ENCODE results near the gene PTOV1. TPM values are rescaled to one million over a fixed set of nuclear protein-coding genes. Genes with fewer than 3 reads are reported as not detected.

PTOV1 gene
- total and polyA plus RNA-seq, 2 donors = 63.6 to 125 TPM

GRCh38 chr19:49806620-49806959 lies 44.4 kb upstream of the PTOV1 start:
- H3K27me3 ChIP-seq (ENCODE audit: control insufficient read depth in 2 of 2, insufficient read depth in 1 of 2, low read length in 1 of 2) = peaks cover 0 to 8% of the 10 kb centered on the region in 2 donors
- H3K4me3 ChIP-seq (ENCODE audit: low read length in 2 of 2) = no peak overlapping the region
- peaks cover 37 to 38% of the 10 kb centered on the region in 2 donors for H3K36me3 ChIP-seq (ENCODE audit: control insufficient read depth in 2 of 2, insufficient read depth in 2 of 2, low read length in 1 of 2)
- no peak overlapping the region for H3K27ac ChIP-seq (ENCODE audit: low read depth in 1 of 2, low read length in 1 of 2)
- no peak for DNase-seq (ENCODE audit: low read depth in 6 of 9, low spot score in 9 of 9)
- H3K9me3 ChIP-seq (ENCODE audit: control insufficient read depth in 2 of 2, insufficient read depth in 1 of 2, low read length in 1 of 2) = no peaks in the 10 kb centered on the region
- H3K4me1 ChIP-seq (ENCODE audit: control insufficient read depth in 2 of 2, insufficient read depth in 2 of 2, low read length in 2 of 2) = peaks cover 2 to 30% of the 10 kb centered on the region in 2 donors
- WGBS = 97% methylated on average over 8 of the region's 8 CpGs

- H3K27ac ChIP-seq (ENCODE audit: low read depth in 1 of 2, low read length in 1 of 2) = peak overlapping the region in 1 of 2 donors; percentile 10
- H3K36me3 ChIP-seq (ENCODE audit: control insufficient read depth in 2 of 2, insufficient read depth in 2 of 2, low read length in 1 of 2) = peaks cover 30 to 34% of the 10 kb centered on the region in 2 donors
- peaks cover 0 to 8% of the 10 kb centered on the region in 2 donors for H3K27me3 ChIP-seq (ENCODE audit: control insufficient read depth in 2 of 2, insufficient read depth in 1 of 2, low read length in 1 of 2)
- H3K4me3 ChIP-seq (ENCODE audit: low read length in 2 of 2) = no peak overlapping the region
- peaks cover 5 to 32% of the 10 kb centered on the region in 2 donors for H3K4me1 ChIP-seq (ENCODE audit: control insufficient read depth in 2 of 2, insufficient read depth in 2 of 2, low read length in 2 of 2)
- 61% methylated on average over 18 of the region's 18 CpGs for WGBS
- H3K9me3 ChIP-seq (ENCODE audit: control insufficient read depth in 2 of 2, insufficient read depth in 1 of 2, low read length in 1 of 2) = no peaks in the 10 kb centered on the region
- peak in 1 of 9 donors; percentile 43 for DNase-seq (ENCODE audit: low read depth in 6 of 9, low spot score in 9 of 9)
These were observed 43.7 kb upstream of the PTOV1 start for GRCh38 chr19:49807058-49807903.

- peaks cover 22 to 26% of the 10 kb centered on the region in 2 donors for H3K36me3 ChIP-seq (ENCODE audit: control insufficient read depth in 2 of 2, insufficient read depth in 2 of 2, low read length in 1 of 2)
- no peaks in the 10 kb centered on the region for H3K9me3 ChIP-seq (ENCODE audit: control insufficient read depth in 2 of 2, insufficient read depth in 1 of 2, low read length in 1 of 2)
- H3K4me3 ChIP-seq (ENCODE audit: low read length in 2 of 2) = no peak overlapping the region
- peaks cover 0 to 8% of the 10 kb centered on the region in 2 donors for H3K27me3 ChIP-seq (ENCODE audit: control insufficient read depth in 2 of 2, insufficient read depth in 1 of 2, low read length in 1 of 2)
- no peak for DNase-seq (ENCODE audit: low read depth in 6 of 9, low spot score in 9 of 9)
- WGBS = 94% methylated on average over 20 of the region's 20 CpGs
- H3K4me1 ChIP-seq (ENCODE audit: control insufficient read depth in 2 of 2, insufficient read depth in 2 of 2, low read length in 2 of 2) = peaks cover 6 to 39% of the 10 kb centered on the region in 2 donors
- peak overlapping the region in 1 of 2 donors; percentile 2 for H3K27ac ChIP-seq (ENCODE audit: low read depth in 1 of 2, low read length in 1 of 2)
These were observed 42.9 kb upstream of the PTOV1 start for GRCh38 chr19:49807904-49808675.

- H3K9me3 ChIP-seq (ENCODE audit: control insufficient read depth in 2 of 2, insufficient read depth in 1 of 2, low read length in 1 of 2) = no peaks in the 10 kb centered on the region
- no peak overlapping the region for H3K27ac ChIP-seq (ENCODE audit: low read depth in 1 of 2, low read length in 1 of 2)
- H3K4me3 ChIP-seq (ENCODE audit: low read length in 2 of 2) = peak overlapping the region; percentile 49 to 53
- WGBS = 21% methylated on average over 31 of the region's 31 CpGs
- DNase-seq (ENCODE audit: low read depth in 6 of 9, low spot score in 9 of 9) = peak in 7 of 9 donors; percentile 57 to 78 (median 70)
- peaks cover 0 to 8% of the 10 kb centered on the region in 2 donors for H3K27me3 ChIP-seq (ENCODE audit: control insufficient read depth in 2 of 2, insufficient read depth in 1 of 2, low read length in 1 of 2)
- peaks cover 6 to 39% of the 10 kb centered on the region in 2 donors for H3K4me1 ChIP-seq (ENCODE audit: control insufficient read depth in 2 of 2, insufficient read depth in 2 of 2, low read length in 2 of 2)
- H3K36me3 ChIP-seq (ENCODE audit: control insufficient read depth in 2 of 2, insufficient read depth in 2 of 2, low read length in 1 of 2) = peaks cover 15 to 20% of the 10 kb centered on the region in 2 donors
These were observed 42.2 kb upstream of the PTOV1 start for GRCh38 chr19:49808711-49809159.

GRCh38 chr19:49809160-49809940 lies 41.6 kb upstream of the PTOV1 start:
- Histone ChIP-seq H3K9me3 (ENCODE audit: control insufficient read depth in 2 of 2, insufficient read depth in 1 of 2, low read length in 1 of 2) (no peaks in the 10 kb centered on the region), H3K4me1 (ENCODE audit: control insufficient read depth in 2 of 2, insufficient read depth in 2 of 2, low read length in 2 of 2) (peaks cover 6 to 39% of the 10 kb centered on the region in 2 donors), H3K36me3 (ENCODE audit: control insufficient read depth in 2 of 2, insufficient read depth in 2 of 2, low read length in 1 of 2) (peaks cover 11 to 19% of the 10 kb centered on the region in 2 donors), H3K4me3 (ENCODE audit: low read length in 2 of 2) (peak overlapping the region; percentile 49 to 53), H3K27ac (ENCODE audit: low read depth in 1 of 2, low read length in 1 of 2) (no peak overlapping the region), H3K27me3 (ENCODE audit: control insufficient read depth in 2 of 2, insufficient read depth in 1 of 2, low read length in 1 of 2) (peaks cover 0 to 8% of the 10 kb centered on the region in 2 donors)
- DNase-seq (ENCODE audit: low read depth in 6 of 9, low spot score in 9 of 9) = no peak
- WGBS = 22% methylated on average over 50 of the region's 50 CpGs

GRCh38 chr19:49809941-49810389 lies 41.0 kb upstream of the PTOV1 start:
- H3K27me3 ChIP-seq (ENCODE audit: control insufficient read depth in 2 of 2, insufficient read depth in 1 of 2, low read length in 1 of 2) = peaks cover 0 to 8% of the 10 kb centered on the region in 2 donors

GRCh38 chr19:49811328-49811727 lies 39.6 kb upstream of the PTOV1 start:
- peaks cover 6 to 40% of the 10 kb centered on the region in 2 donors for H3K4me1 ChIP-seq (ENCODE audit: control insufficient read depth in 2 of 2, insufficient read depth in 2 of 2, low read length in 2 of 2)
- over 99% methylated on average over 6 of the region's 6 CpGs for WGBS
- no peaks in the 10 kb centered on the region for H3K9me3 ChIP-seq (ENCODE audit: control insufficient read depth in 2 of 2, insufficient read depth in 1 of 2, low read length in 1 of 2)

More at GRCh38 chr19:49809941-49810389, 41.0 kb upstream of the PTOV1 start:
- Histone ChIP-seq H3K27ac (ENCODE audit: low read depth in 1 of 2, low read length in 1 of 2) (no peak overlapping the region), H3K9me3 (ENCODE audit: control insufficient read depth in 2 of 2, insufficient read depth in 1 of 2, low read length in 1 of 2) (no peaks in the 10 kb centered on the region), H3K4me3 (ENCODE audit: low read length in 2 of 2) (no peak overlapping the region), H3K4me1 (ENCODE audit: control insufficient read depth in 2 of 2, insufficient read depth in 2 of 2, low read length in 2 of 2) (peaks cover 6 to 39% of the 10 kb centered on the region in 2 donors), H3K36me3 (ENCODE audit: control insufficient read depth in 2 of 2, insufficient read depth in 2 of 2, low read length in 1 of 2) (peaks cover 11 to 19% of the 10 kb centered on the region in 2 donors)
- 98% methylated on average over 5 of the region's 5 CpGs for WGBS
- DNase-seq (ENCODE audit: low read depth in 6 of 9, low spot score in 9 of 9) = no peak

GRCh38 chr19:49812452-49812996 lies 38.4 kb upstream of the PTOV1 start:
- peak overlapping the region; percentile 77 to 88 for H3K4me3 ChIP-seq (ENCODE audit: low read length in 2 of 2)
- peaks cover 3 to 4% of the 10 kb centered on the region in 2 donors for H3K36me3 ChIP-seq (ENCODE audit: control insufficient read depth in 2 of 2, insufficient read depth in 2 of 2, low read length in 1 of 2)
- peak overlapping the region; percentile 86 to 96 for H3K27ac ChIP-seq (ENCODE audit: low read depth in 1 of 2, low read length in 1 of 2)
- peaks cover 10 to 45% of the 10 kb centered on the region in 2 donors for H3K4me1 ChIP-seq (ENCODE audit: control insufficient read depth in 2 of 2, insufficient read depth in 2 of 2, low read length in 2 of 2)
- WGBS = 54% methylated on average over 11 of the region's 11 CpGs
- H3K9me3 ChIP-seq (ENCODE audit: control insufficient read depth in 2 of 2, insufficient read depth in 1 of 2, low read length in 1 of 2) = no peaks in the 10 kb centered on the region
- DNase-seq (ENCODE audit: low read depth in 6 of 9, low spot score in 9 of 9) = no peak
- peaks cover 0 to 8% of the 10 kb centered on the region in 2 donors for H3K27me3 ChIP-seq (ENCODE audit: control insufficient read depth in 2 of 2, insufficient read depth in 1 of 2, low read length in 1 of 2)

More at GRCh38 chr19:49811328-49811727, 39.6 kb upstream of the PTOV1 start:
- no peak for DNase-seq (ENCODE audit: low read depth in 6 of 9, low spot score in 9 of 9)
- H3K4me3 ChIP-seq (ENCODE audit: low read length in 2 of 2) = no peak overlapping the region
- no peak overlapping the region for H3K27ac ChIP-seq (ENCODE audit: low read depth in 1 of 2, low read length in 1 of 2)
- H3K36me3 ChIP-seq (ENCODE audit: control insufficient read depth in 2 of 2, insufficient read depth in 2 of 2, low read length in 1 of 2) = peaks cover 6 to 10% of the 10 kb centered on the region in 2 donors
- H3K27me3 ChIP-seq (ENCODE audit: control insufficient read depth in 2 of 2, insufficient read depth in 1 of 2, low read length in 1 of 2) = peaks cover 0 to 8% of the 10 kb centered on the region in 2 donors

Measured in thymus (tissue), 11 donors.